Measurements from ENCODE around the gene GMDS.

- TF ChIP-seq CTCF (optimal IDR thresholded peaks at IDR 0.05 in 1 of 3, IDR thresholded peaks at IDR 0.05 in 1 of 3, conservative IDR thresholded peaks at IDR 0.05 in 1 of 3; ENCODE audit: extremely low read depth in 1 of 3, insufficient read depth in 2 of 3, low read length in 3 of 3) = no peak
- TF ChIP-seq EZH2 (IDR thresholded peaks at IDR 0.05; ENCODE audit: low read length) = no peak
Measured at GRCh38 chr6:2036710-2037023, 208.7 kb downstream of the GMDS start.

Measured in keratinocyte (primary cell).